Vagina (tissue), 2 donors: ENCODE results near the gene BNIP1. TPM values are rescaled to one million over a fixed set of nuclear protein-coding genes. Genes with fewer than 3 reads are reported as not detected.

Source experiments
- DNase-seq, 2 donors: peaks; one replicate each; pipeline ENCODE4 v3.0.0-alpha.2; 2017; ENCODE audit errors: extremely low spot score in 2 of 2
- H3K27ac ChIP-seq: fragments of 200-600 bp; sonication (generic); one replicate; pipeline ENCODE4 v1.5.1; 2019
- H3K27me3 ChIP-seq: fragments of 200-600 bp; sonication (generic); one replicate; pipeline ENCODE4 v1.5.1; 2019
- H3K36me3 ChIP-seq, 2 donors: fragments of 200-600 bp; sonication (generic); one replicate each; pipeline ENCODE4 v1.5.1; 2017 to 2019
- H3K4me1 ChIP-seq: fragments of 200-600 bp; sonication (generic); one replicate; pipeline ENCODE4 v1.5.1; 2019
- H3K4me3 ChIP-seq, 2 donors: fragments of 200-600 bp; sonication (generic); 1 replicate in 1 of 2; 2 replicates in 1 of 2; pipeline ENCODE4 v1.5.1; 2016 to 2019
- H3K9me3 ChIP-seq: fragments of 200-600 bp; sonication (generic); one replicate; pipeline ENCODE4 v1.5.1; 2019
- CTCF ChIP-seq, 3 experiments: fragments of 450-650 bp in 2 of 3; fragments of 200-600 bp in 1 of 3; sonication (generic) in 1 of 3; IDR thresholded peaks; one replicate each; pipeline ENCODE4 v1.5.1; 2017 to 2019; ENCODE audit warnings: antibody characterized with exemption in 3 of 3, mild to moderate bottlenecking in 2 of 3, moderate library complexity in 2 of 3
- POLR2A ChIP-seq, 2 donors: fragments of 450-650 bp; IDR thresholded peaks; one replicate each; pipeline ENCODE4 v1.6.1; 2017; ENCODE audit warnings: antibody characterized with exemption in 2 of 2, mild to moderate bottlenecking in 2 of 2, moderate library complexity in 2 of 2
- POLR2AphosphoS5 ChIP-seq, 2 donors: sonication (generic); formaldehyde crosslinking; IDR thresholded peaks; one replicate each; pipeline ENCODE4 v1.9.0; 2017; ENCODE audit warnings: antibody characterized with exemption in 2 of 2, mild to moderate bottlenecking in 2 of 2, low read depth in 1 of 2; ENCODE audit not compliant: insufficient read depth in 1 of 2
- intact Hi-C: fragments of 100-400 bp; cut with DNase I; formaldehyde crosslinking; loops from one replicate; pipeline ENCODE4 v1.15.1; 2023
- total RNA-seq: library from RNA; depleted of rRNA; stranded (reverse); fragments of >200 nt; gene quantifications from one replicate; pipeline ENCODE4 v1.2.3, GENCODE V29; 2016

BNIP1 gene
- total RNA-seq, 1 donor from 2014 or later = 12.5 TPM

GRCh38 chr5:173178369-173178910 is 34.1 kb downstream of the BNIP1 start:
- no peaks in the 10 kb centered on the region for H3K9me3 ChIP-seq
- H3K4me1 ChIP-seq = no peaks in the 10 kb centered on the region
- H3K27ac ChIP-seq = no peak overlapping the region
- DNase-seq = no peak
- no peaks in the 10 kb centered on the region for H3K27me3 ChIP-seq
- intact Hi-C loops = no loop called here
- TF ChIP-seq POLR2A (IDR thresholded peaks at IDR 0.05) = no peak
- no peak for TF ChIP-seq CTCF (IDR thresholded peaks at IDR 0.05)
- TF ChIP-seq POLR2AphosphoS5 (IDR thresholded peaks at IDR 0.05; ENCODE audit: insufficient read depth in 1 of 2, low read depth in 1 of 2) = no peak
- H3K36me3 ChIP-seq = no peaks in the 10 kb centered on the region
- no peak overlapping the region for H3K4me3 ChIP-seq

DNA sequence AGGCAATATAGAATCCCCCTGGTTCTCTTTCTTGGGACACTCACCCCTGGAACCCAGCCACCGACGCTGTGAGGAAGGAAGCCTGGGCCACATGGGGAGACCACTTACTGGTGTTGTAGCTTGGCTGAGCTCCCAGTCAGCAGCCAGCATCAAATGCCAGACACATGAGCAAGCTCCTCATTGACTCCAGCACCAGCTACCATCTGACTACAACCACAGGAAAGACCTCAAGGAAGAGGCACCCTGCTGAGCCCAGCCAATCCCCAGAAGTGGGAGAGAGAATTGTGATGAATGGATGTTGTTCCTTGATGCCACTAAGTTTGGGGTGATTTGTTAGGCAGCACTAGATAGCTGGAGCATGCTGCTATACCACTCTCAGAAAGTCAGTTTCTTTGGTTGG is 36.0 kb downstream of the BNIP1 start:
- Histone ChIP-seq H3K27me3 (no peaks in the 10 kb centered on the region), H3K27ac (no peak overlapping the region), H3K4me1 (no peaks in the 10 kb centered on the region), H3K36me3 (no peaks in the 10 kb centered on the region), H3K4me3 (no peak overlapping the region), H3K9me3 (no peaks in the 10 kb centered on the region)
- no peak for DNase-seq
- intact Hi-C loops = no loop called here
- TF ChIP-seq POLR2A (IDR thresholded peaks at IDR 0.05) (no peak), POLR2AphosphoS5 (IDR thresholded peaks at IDR 0.05; ENCODE audit: insufficient read depth in 1 of 2, low read depth in 1 of 2) (no peak), CTCF (IDR thresholded peaks at IDR 0.05) (no peak)

GRCh38 chr5:173187054-173187743 is 42.9 kb downstream of the BNIP1 start:
- Histone ChIP-seq H3K27ac (no peak overlapping the region), H3K4me1 (no peaks in the 10 kb centered on the region), H3K27me3 (no peaks in the 10 kb centered on the region), H3K9me3 (no peaks in the 10 kb centered on the region), H3K4me3 (no peak overlapping the region), H3K36me3 (no peaks in the 10 kb centered on the region)
- DNase-seq = no peak
- intact Hi-C loops = no loop called here
- no peak for TF ChIP-seq POLR2AphosphoS5 (IDR thresholded peaks at IDR 0.05; ENCODE audit: insufficient read depth in 1 of 2, low read depth in 1 of 2)
- TF ChIP-seq POLR2A (IDR thresholded peaks at IDR 0.05) = no peak
- no peak for TF ChIP-seq CTCF (IDR thresholded peaks at IDR 0.05)

- no peak for DNase-seq
- TF ChIP-seq POLR2A (IDR thresholded peaks at IDR 0.05) (no peak), POLR2AphosphoS5 (IDR thresholded peaks at IDR 0.05; ENCODE audit: insufficient read depth in 1 of 2, low read depth in 1 of 2) (no peak), CTCF (IDR thresholded peaks at IDR 0.05) (no peak)
- intact Hi-C loops = no loop called here
- Histone ChIP-seq H3K27ac (no peak overlapping the region), H3K4me1 (no peaks in the 10 kb centered on the region), H3K4me3 (no peak overlapping the region), H3K36me3 (no peaks in the 10 kb centered on the region), H3K9me3 (no peaks in the 10 kb centered on the region), H3K27me3 (no peaks in the 10 kb centered on the region)
Measured at GRCh38 chr5:173188280-173188679, 43.9 kb downstream of the BNIP1 start.

DNA sequence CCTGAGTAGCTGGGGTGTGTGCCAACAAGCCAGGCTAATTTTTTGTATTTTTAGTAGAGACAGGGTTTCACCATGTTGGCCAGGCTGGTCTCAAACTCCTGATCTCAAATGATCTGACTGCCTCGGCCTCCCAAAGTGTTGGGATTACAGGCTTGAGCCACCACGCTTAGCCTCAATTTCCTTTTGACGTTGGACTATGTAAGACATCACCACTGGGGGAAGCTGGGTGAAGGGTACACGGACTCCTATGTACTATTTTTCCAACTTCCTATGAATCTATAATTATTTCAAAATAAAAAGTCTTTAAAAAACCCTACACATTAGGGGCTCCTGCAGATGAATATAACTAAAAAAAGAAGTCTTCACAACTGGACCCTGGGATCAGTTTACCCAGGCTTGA is 46.7 kb downstream of the BNIP1 start:
- TF ChIP-seq CTCF (IDR thresholded peaks at IDR 0.05) = no peak
- no peak for TF ChIP-seq POLR2AphosphoS5 (IDR thresholded peaks at IDR 0.05; ENCODE audit: insufficient read depth in 1 of 2, low read depth in 1 of 2)
- TF ChIP-seq POLR2A (IDR thresholded peaks at IDR 0.05) = no peak
- no peaks in the 10 kb centered on the region for H3K4me1 ChIP-seq
- no peaks in the 10 kb centered on the region for H3K36me3 ChIP-seq
- no peak overlapping the region for H3K27ac ChIP-seq
- H3K9me3 ChIP-seq = no peaks in the 10 kb centered on the region
- no peaks in the 10 kb centered on the region for H3K27me3 ChIP-seq
- no peak for DNase-seq
- intact Hi-C loops = no loop called here
- no peak overlapping the region for H3K4me3 ChIP-seq
